Amniotic epithelial cell (primary cell): Measurements from ENCODE around the gene TSNAX.
"Not testable (repeated sequence)": the region's sequence is repeated elsewhere in the genome, so short reads cannot be mapped to it uniquely, and the experiment has no call there.

Experiments
- DNase-seq: peaks from one replicate; pipeline ENCODE4 v3.0.0-alpha.2; 2010; ENCODE audit warnings: low read depth

The TSNAX gene

GRCh38 chr1:231528172-231529029 lies at the start of gene TSNAX:
Gene TSNAX (plus strand): TSS chr1:231528669. CDS start chr1:231528811, 142 bp downstream.
- peak; percentile 90 for DNase-seq

- no peak for DNase-seq
Observed at GRCh38 chr1:231478811-231479210, 49.7 kb upstream of the TSNAX start.

GRCh38 chr1:231480008-231480407 lies 48.5 kb upstream of the TSNAX start:
- no peak for DNase-seq

DNA sequence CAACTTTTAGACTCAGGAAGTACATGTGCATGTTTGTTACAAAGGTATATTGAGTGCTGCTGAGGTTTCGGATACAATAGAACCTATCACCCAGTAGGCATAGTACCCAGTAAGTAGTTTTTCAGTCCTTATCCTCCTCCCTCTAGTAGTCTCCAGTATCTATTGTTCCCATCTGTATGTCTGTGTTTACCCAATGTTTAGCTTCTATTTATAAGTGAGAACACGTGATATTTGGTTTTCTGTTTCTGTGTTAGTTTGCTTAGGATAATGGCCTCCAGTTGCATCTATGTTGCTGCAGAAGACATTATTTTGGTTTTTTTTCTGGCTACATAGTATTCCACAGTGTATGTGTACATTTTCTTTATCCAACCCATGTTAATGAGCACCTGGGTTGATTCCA lies 47.2 kb upstream of the TSNAX start:
- no peak for DNase-seq

DNA sequence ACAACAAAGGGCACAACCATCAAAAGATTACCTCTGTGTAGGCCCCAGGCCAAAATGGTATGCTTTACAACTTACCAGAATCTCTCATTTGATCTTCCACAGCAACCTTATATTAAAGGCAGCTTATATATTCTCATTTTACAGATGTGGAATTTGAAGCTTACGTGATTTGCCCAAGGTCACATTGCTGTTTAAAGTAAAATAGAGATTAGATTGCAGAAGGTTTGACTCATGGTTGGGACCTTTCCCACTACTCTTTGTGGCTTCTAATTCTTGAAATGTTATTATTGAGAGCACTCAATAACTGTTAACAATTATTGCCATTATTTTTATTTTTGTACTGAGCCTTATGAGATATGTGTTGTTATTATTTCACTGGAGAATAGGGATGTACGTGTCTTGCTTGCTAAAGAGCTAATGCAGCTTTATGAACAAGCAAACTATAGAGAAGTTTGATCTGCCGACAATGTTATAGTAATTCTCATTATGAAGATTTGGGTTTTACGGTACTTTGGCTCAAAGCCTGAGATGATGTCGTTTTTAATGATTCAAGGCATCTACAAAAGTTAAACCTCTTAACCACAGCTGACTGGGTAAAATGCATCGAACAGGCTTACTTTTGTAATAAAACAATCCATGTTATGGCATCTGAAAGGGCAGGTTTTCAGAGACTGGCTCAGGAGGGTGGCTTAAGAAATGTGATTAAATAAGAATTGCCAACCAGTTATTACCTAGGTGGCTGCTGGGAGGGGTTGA lies 43.3 kb upstream of the TSNAX start:
- peak; percentile 27 for DNase-seq

DNA sequence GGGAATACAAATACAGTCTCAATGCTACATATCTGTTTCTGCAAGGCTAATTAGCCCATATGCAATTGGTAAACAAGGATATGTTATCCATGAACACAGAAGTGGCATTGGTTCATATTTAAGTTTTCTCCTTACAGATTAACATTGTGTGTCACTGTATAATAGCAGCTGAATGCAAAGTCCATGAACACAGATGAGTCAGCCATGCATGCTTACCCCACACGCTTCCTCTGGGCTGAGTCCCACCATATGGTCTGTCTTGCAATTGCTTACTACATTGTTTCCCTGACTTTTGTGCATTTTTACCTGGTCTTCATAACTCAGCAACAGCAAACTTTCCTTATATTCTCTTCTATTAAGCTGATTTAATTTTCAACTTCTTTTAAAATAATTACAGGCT lies 41.5 kb upstream of the TSNAX start:
- peak; percentile 68 for DNase-seq

- no peak for DNase-seq
Observed at GRCh38 chr1:231487910-231488309, 40.6 kb upstream of the TSNAX start.

GRCh38 chr1:231493421-231494185 lies 34.9 kb upstream of the TSNAX start:
- peak; percentile 92 for DNase-seq

GRCh38 chr1:231494439-231495110 lies 33.9 kb upstream of the TSNAX start:
- no peak for DNase-seq

- no peak for DNase-seq
Observed at GRCh38 chr1:231497629-231498152, 30.8 kb upstream of the TSNAX start.

DNA sequence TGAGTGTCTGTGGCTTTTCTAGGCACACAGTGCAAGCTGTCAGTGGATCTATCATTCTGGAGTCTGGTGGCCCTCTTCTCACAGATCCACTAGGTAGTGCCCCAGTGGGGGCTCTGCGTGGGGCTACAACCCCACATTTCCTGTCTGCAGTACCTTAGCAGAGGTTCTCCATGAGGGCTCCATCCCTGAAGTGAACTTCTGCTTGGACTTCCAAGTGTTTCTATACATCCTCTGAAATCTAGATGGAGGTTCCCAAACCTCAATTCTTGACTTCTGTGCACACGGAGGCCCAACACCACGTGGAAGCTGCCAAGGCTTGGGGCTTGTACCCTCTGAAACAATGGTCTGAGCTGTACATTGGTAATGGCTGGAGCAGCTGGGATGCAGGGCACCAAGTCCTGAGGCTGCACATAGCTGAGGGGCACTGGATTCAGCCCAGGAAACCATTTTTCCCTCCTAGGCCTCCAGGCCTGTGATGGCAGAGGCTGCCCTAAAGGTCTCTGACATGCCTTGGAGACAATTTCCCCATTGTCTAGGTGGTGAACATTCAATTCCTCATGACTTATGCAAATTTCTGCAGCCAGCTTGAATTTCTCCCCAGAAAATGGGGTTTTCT lies 29.2 kb upstream of the TSNAX start:
- DNase-seq = no peak

DNA sequence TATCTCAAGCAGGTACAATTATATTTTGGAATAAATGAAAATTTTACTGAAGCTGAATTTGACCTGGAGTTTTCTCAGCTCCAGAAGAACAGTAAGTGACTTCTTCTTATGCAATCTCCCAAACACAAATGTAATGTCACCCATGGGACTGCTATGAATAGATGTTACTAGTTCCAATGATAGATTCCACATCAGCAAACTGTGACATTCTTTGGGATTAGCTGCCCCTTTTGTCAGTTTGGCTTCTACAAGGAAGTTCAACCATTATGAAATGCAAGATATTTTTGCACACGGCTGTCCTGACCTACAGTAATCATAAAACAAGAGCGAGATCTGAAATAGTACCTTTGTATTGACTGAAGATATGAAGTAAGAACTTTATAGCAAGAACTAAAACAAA lies 27.8 kb upstream of the TSNAX start:
- DNase-seq = no peak

DNA sequence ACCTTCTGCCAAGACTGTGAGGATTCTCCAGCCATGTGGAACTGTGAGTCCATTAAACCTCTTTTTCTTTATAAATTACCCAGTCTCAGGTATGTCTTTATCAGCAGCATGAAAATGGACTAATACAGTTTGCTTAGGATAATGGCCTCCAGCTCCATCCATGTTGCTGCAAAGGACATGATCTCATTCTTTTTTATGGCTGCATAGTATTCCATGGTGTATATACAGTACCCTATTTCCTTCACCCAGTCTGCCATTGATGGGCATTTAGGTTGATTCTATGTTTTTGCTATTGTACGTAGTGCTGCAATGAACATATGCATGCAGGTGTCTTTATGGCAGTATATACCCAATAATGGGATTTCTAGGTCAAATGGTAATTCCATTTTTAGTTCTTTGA lies 25.3 kb upstream of the TSNAX start:
- DNase-seq = not testable (repeated sequence)

- DNase-seq = no peak
Observed at GRCh38 chr1:231507476-231508355, 20.8 kb upstream of the TSNAX start.

DNA sequence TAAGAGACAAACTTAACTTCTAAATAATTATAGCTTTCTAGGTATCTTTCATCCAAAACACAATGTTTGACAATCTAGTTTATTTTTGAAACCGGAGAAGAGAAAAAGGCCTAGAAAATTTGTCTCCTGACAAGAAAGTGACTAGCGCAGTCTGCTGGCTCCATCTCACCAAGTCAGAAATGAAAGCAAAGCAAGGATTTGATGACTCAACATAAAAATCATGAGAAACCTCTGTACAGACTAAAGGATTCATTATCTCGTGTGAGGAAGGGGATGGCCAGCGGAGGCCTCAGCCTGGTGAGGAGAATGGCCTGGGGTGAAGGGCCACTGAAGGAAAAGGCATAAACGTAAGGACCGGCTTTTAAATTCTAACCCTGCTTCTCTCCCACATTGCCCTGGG lies 20.0 kb upstream of the TSNAX start:
- peak; percentile 71 for DNase-seq

GRCh38 chr1:231508941-231509340 lies 19.5 kb upstream of the TSNAX start:
- no peak for DNase-seq

GRCh38 chr1:231512147-231512698 lies 16.2 kb upstream of the TSNAX start:
- peak; percentile 94 for DNase-seq

- no peak for DNase-seq
Observed at GRCh38 chr1:231515748-231516147, 12.7 kb upstream of the TSNAX start.

DNA sequence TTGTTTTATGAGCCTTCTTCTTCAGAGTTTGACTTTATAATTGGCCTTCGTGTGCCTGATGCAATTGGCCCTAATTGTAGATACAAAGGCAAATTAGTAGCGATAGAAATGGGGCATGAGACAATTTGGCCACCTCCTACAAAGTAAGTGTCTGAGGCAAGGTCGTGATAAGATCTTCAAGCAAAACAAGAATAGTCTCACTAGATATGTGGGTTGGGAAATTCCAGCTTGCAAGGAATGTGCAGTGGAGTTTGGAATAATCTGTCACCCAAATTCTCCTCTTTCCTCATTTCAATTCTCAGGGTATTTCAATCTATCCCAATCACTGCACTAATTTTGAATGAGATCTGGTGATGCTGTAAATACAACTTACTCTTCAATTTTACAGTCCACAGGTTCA lies 11.4 kb upstream of the TSNAX start:
- DNase-seq = peak; percentile 53

- no peak for DNase-seq
Observed at GRCh38 chr1:231518485-231519034, 9.9 kb upstream of the TSNAX start.
